OCI-LY3 (cell line): ENCODE measurements around the gene FILIP1L.

Experiments used
- H2AFZ ChIP-seq: fragments of 200-600, 300-600 bp; shearing (Covaris generic); 2 replicates; pipeline ENCODE4 v1.6.0; 2014; ENCODE audit warnings: antibody characterized with exemption, low read depth, low read length
- H3K27ac ChIP-seq: fragments of 200-600, 300-600 bp; sonication (generic); 2 replicates; pipeline ENCODE4 v1.5.1; 2014; ENCODE audit warnings: mild to moderate bottlenecking, low read length, moderate library complexity, mixed read lengths
- H3K27me3 ChIP-seq: fragments of 200-600, 300-600 bp; sonication (generic); 2 replicates; pipeline ENCODE4 v1.6.1; 2014; ENCODE audit warnings: low read depth, low read length, mixed read lengths
- H3K36me3 ChIP-seq: fragments of 200-600, 300-600 bp; sonication (generic); replicated peaks from 2 replicates; pipeline ENCODE3; 2014; ENCODE audit warnings: low read depth, low read length, mixed read lengths
- H3K4me1 ChIP-seq: fragments of 300-600, 200-600 bp; sonication (generic); 2 replicates; pipeline ENCODE4 v1.6.1; 2014; ENCODE audit warnings: low read length, mixed read lengths
- H3K4me2 ChIP-seq: fragments of 200-600, 300-600 bp; sonication (generic); 2 replicates; pipeline ENCODE4 v1.6.1; 2014; ENCODE audit warnings: low read length, mixed read lengths
- H3K4me3 ChIP-seq: fragments of 300-600, 200-600 bp; sonication (generic); 2 replicates; pipeline ENCODE4 v1.5.1; 2014; ENCODE audit warnings: antibody characterized with exemption, mild to moderate bottlenecking, low read length, moderate library complexity
- H3K79me2 ChIP-seq: fragments of 300-600, 200-600 bp; shearing (Covaris generic); 2 replicates; pipeline ENCODE4 v1.6.1; 2014; ENCODE audit warnings: mild to moderate bottlenecking, low read length, mixed read lengths
- H3K9ac ChIP-seq: fragments of 300-600, 200-600 bp; shearing (Covaris generic); 2 replicates; pipeline ENCODE4 v1.6.0; 2014; ENCODE audit warnings: mild to moderate bottlenecking, low read length, moderate library complexity
- H3K9me3 ChIP-seq: fragments of 200-600, 300-600 bp; shearing (Covaris generic); 2 replicates; pipeline ENCODE4 v1.6.1; 2014; ENCODE audit warnings: low read length, mixed read lengths; ENCODE audit not compliant: insufficient read depth
- H4K20me1 ChIP-seq: fragments of 200-600, 300-600 bp; sonication (generic); 2 replicates; pipeline ENCODE4 v1.6.1; 2016; ENCODE audit warnings: low read length, mixed read lengths; ENCODE audit not compliant: insufficient read depth
- EZH2phosphoT487 ChIP-seq: fragments of 200-600 bp; shearing (Covaris generic); IDR thresholded peaks from 2 replicates; pipeline ENCODE4 v1.6.1; 2018; ENCODE audit warnings: antibody characterized with exemption, mixed run types, low read depth
- TF ChIP-seq, protein P1 (sequence below): fragments of 200-600, 300-600 bp; sonication (generic); IDR thresholded peaks from 2 replicates; pipeline ENCODE4 v1.5.1; 2014; ENCODE audit warnings: antibody characterized with exemption, low read length, low read depth

Gene FILIP1L

DNA sequence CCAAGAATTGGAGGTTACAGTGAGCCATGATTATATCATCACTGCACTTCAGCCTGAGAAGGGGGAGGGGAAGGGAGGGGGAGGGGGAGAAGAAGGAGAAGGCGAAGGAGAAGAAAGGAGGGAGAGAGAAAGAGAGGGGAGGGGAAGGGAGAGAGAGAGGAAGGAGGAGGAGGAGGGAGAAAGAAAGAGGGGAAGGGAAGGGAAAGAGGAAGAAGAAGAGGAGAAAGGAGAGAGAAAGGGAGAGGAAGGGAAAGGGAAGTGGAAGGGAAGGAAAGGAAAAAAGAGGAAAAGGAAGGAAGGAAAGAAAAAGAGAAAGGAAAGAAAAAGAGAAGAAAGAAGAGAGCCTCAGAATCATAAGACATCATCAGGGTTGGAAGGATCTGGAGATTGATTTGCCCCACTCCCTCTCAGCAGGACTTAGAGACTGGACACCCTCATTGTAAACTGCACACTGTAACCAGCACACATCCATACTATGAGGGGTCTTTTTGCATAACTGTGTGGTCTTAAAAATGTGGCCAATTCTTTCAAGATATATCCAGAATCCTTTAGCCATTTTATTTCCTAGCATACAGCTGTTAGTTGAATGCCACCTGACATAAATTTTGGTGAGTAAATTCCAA lies 165.7 kb downstream of the FILIP1L start:
- Histone ChIP-seq H3K4me2 (no peak overlapping the region), H3K4me3 (no peak overlapping the region), H3K4me1 (peaks cover 29% of the 10 kb centered on the region), H3K9me3 (no peaks in the 10 kb centered on the region), H3K79me2 (peaks cover 5% of the 10 kb centered on the region; the same call in 1 of the 2 replicates), H3K36me3 (no peaks in the 10 kb centered on the region), H3K9ac (no peak overlapping the region), H3K27ac (no peak overlapping the region), H2AFZ (no peak overlapping the region), H4K20me1 (no peaks in the 10 kb centered on the region), H3K27me3 (no peaks in the 10 kb centered on the region)
- no peak for TF ChIP-seq EZH2phosphoT487
- TF ChIP-seq, protein P1, sequence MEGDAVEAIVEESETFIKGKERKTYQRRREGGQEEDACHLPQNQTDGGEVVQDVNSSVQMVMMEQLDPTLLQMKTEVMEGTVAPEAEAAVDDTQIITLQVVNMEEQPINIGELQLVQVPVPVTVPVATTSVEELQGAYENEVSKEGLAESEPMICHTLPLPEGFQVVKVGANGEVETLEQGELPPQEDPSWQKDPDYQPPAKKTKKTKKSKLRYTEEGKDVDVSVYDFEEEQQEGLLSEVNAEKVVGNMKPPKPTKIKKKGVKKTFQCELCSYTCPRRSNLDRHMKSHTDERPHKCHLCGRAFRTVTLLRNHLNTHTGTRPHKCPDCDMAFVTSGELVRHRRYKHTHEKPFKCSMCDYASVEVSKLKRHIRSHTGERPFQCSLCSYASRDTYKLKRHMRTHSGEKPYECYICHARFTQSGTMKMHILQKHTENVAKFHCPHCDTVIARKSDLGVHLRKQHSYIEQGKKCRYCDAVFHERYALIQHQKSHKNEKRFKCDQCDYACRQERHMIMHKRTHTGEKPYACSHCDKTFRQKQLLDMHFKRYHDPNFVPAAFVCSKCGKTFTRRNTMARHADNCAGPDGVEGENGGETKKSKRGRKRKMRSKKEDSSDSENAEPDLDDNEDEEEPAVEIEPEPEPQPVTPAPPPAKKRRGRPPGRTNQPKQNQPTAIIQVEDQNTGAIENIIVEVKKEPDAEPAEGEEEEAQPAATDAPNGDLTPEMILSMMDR: no peak

DNA sequence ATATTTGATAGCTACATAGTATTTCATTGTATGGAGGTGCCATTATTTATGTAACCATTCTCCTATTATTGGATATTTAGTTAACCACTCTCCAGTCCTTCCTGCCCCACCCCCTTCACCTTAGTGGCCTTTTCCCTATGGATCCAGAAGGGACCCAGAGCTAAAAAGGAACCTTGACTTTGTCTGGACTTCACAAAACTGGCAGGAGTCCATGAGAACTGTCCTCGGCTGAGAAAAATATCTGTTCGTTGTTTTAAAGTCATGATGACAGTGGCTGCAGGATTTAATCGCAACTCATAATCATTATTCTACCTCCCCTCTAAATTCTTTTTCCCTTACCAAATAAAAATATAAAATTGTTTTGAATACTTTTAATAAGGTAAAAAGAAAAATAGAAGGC lies 166.9 kb downstream of the FILIP1L start:
- Histone ChIP-seq H3K9me3 (no peaks in the 10 kb centered on the region), H3K79me2 (peaks cover 5% of the 10 kb centered on the region; the same call in 1 of the 2 replicates), H3K4me3 (no peak overlapping the region), H3K9ac (no peak overlapping the region), H3K27me3 (no peaks in the 10 kb centered on the region), H3K27ac (no peak overlapping the region), H2AFZ (no peak overlapping the region), H4K20me1 (no peaks in the 10 kb centered on the region), H3K4me2 (no peak overlapping the region), H3K4me1 (peaks cover 28% of the 10 kb centered on the region), H3K36me3 (no peaks in the 10 kb centered on the region)
- TF ChIP-seq, protein P1: no peak
- TF ChIP-seq EZH2phosphoT487: no peak

DNA sequence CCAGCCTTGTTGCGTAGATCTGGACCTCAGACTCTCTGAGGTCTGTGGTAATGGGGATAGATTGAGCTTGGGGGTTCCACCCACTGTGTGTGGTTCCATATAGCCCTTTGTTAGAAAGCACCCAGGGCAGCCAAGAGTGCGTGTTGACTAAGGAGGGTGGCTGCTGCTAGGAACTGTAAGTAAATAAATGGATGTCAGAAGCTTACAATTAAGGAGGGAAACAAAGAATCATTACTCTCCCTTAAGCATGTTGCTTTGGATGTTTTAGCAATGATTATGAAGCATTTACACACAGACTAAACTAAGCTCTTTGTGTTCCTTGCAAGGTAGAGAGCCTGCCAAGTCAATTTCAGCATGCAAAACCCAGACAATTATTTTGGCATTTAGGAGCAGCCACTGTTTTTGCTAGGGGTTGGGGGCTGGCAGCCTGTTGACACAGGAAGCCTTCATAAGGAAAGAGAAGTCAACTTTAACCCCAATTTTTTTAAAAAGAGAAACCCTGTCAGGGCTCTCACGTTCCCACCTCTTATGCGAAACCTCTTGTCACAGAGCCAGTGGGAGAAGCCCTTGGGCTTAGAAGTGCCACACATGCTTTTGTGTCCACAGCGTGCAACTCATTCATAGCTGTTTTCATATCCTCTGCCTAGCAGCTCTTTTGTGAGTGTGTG lies 168.8 kb downstream of the FILIP1L start:
- peaks cover 19% of the 10 kb centered on the region for H3K4me1 ChIP-seq
- no peak overlapping the region for H3K27ac ChIP-seq
- H4K20me1 ChIP-seq: no peaks in the 10 kb centered on the region
- no peaks in the 10 kb centered on the region for H3K9me3 ChIP-seq
- no peaks in the 10 kb centered on the region for H3K36me3 ChIP-seq
- no peak overlapping the region for H3K9ac ChIP-seq
- H3K4me2 ChIP-seq: no peak overlapping the region
- H3K4me3 ChIP-seq: no peak overlapping the region
- no peak for TF ChIP-seq EZH2phosphoT487
- TF ChIP-seq, protein P1: no peak
- no peaks in the 10 kb centered on the region; the same call in 1 of the 2 replicates for H3K79me2 ChIP-seq
- no peaks in the 10 kb centered on the region for H3K27me3 ChIP-seq
- H2AFZ ChIP-seq: no peak overlapping the region

DNA sequence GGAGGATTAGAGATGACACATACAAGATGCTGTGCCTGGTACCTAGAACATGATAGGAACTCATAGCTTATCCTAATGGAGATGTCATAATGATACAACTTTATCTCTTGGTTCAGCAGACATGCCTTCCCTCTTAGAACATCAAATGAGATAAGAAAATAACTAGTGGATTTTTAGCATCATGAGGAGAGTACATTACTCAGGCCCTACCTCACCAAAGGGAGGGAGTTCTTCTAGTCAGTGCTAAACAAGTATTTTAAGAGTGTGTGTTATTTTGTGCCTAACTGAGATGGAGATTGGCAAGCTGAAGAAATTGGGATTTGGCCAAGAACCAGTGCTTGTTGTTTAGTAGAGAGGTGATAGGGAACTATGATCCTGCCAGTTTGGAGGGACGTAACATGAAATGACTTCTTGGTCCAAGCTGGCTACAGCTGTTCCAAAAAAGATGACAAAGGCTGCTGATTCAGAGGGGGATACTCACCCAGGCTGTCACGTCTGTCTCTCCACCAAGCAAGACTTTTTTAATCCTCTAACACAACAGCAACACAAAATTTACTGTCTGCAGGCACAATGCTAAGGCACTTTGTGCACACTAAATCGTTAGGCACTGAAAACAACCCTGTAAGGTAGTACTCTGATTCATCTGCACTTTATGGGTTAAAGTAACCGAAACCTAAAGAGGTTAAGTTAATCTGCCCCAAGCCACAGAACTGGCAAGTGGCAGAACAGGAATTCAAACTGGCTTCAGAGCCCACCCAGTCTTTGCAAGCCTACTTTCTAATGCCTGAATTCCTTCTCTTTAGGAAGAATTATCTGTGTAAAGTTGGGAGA lies 170.2 kb downstream of the FILIP1L start:
- no peaks in the 10 kb centered on the region for H3K27me3 ChIP-seq
- no peaks in the 10 kb centered on the region for H3K36me3 ChIP-seq
- H2AFZ ChIP-seq: no peak overlapping the region
- peaks cover 6% of the 10 kb centered on the region; the same call in 1 of the 2 replicates for H3K79me2 ChIP-seq
- TF ChIP-seq, protein P1: no peak
- no peak for TF ChIP-seq EZH2phosphoT487
- no peaks in the 10 kb centered on the region for H3K9me3 ChIP-seq
- H3K27ac ChIP-seq: no peak overlapping the region
- H3K4me3 ChIP-seq: no peak overlapping the region
- H3K9ac ChIP-seq: no peak overlapping the region
- no peak overlapping the region for H3K4me2 ChIP-seq
- H3K4me1 ChIP-seq: peaks cover 13% of the 10 kb centered on the region
- no peaks in the 10 kb centered on the region for H4K20me1 ChIP-seq
